Activated T-cell treated with anti-CD3 and anti-CD28 coated beads for 4 hours (primary cell): Measurements from ENCODE around the gene SLCO4A1.

Source experiments
- DNase-seq: peaks from one replicate; pipeline ENCODE4 v3.0.0-alpha.2; 2020

SLCO4A1 gene

DNA sequence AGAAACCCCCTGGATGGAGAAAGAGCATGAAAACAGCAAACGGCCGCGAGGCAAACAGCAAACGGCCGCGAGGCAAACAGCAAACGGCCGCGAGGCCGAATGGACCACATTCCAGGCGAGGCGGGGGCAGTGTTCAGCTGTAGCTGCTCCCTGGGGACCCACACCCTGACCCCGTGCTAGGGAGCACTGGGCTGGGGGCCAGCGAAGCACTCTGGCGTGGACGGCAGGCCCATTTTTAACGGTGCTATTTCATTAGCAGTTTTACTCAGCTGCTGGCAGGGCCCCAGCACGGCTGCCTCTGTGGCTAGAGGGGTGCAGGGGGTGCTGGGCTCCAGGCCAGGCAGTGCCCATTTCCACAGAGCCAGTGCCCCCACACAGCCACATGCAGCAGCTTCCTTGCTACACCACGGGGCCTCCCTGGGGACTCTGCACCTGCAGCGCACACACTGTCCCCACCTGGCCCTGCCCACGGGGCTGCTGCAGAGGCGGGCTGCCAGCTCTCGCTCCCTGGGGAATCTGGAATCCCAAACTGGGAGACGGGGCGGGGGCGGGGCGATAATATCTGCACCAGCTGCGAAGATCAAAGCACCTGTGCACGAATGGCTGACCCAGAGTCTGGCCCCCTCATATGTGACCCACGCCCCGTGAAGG lies 35.6 kb upstream of the SLCO4A1 start:
- no peak for DNase-seq

DNA sequence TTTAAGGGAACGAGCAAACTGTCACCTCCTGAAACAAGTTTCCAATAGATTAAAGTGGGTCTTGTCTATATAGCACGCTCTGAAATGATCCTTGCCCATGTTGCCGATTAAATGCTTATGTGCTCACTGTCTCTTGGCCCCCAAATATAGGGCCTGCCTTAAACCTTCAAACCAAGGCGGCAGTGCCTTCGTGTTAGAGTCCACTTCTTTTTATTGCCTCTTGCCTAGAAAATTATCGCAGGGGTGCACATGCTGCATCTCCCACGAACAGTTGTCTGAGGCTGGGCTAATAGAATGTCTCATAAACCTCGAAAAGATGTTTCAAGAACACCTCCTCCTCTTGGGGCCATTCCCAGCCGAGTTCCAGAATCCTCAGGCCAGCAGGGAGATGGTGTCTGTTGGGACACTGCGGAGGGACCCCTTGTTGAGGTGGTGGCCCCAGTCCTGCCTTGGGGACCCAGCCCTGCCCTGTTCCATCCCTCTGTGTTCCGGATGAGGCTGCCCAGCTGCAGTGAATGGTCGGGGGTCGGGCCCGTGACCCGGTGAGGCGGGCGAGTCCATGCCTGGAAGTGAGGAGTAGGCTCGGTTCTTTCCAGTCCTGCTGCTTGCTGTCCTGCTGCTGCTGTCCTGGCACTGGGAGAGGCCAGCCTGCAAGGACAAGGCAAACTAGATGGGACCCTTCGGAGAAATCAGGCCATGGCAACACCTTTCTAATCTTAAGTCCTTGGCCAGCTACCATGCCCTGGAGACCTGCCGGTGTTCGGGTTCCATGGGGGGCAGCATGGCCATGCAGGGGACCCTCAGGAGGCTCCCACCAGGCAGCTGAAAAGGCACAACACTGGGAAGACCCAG lies 34.7 kb upstream of the SLCO4A1 start:
- no peak for DNase-seq

DNA sequence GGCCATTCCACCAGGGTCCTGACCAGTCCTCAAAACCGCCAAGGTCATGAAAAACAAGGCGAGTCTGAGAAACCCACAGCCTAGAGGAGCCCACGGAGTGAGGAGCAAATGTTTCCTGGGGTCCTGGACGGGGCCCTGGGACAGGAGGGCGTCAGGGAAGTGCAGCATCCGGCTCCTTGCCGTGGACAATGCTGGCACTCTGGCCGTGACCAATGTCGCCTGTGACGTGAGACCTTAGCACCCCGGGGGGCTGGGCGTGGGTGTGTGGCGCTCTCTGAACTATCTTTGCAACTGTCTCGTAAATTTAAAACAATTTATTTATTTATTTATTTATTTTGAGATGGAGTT lies 34.1 kb upstream of the SLCO4A1 start:
- no peak for DNase-seq

DNA sequence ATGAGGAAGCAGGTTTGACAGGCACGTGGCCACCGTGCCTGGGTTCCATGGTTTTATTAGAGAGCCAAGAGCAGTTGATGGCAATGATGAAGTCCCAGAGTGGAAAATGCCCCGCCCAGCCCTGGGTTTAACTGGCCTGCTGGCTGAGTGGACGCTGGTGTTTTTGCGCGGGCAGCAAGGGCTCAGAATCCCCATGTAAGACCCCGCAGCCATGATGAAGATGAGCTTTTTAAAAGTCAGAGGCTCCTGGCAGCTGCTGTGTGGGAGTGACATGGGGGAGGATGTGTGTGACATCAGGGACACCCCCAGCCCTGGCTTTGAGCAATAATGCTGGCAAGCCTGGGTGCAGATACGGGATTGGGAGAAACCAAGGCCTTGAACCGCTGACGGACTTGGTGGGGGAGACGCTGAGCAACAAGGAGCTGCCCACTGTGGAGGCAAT lies 33.0 kb upstream of the SLCO4A1 start:
- no peak for DNase-seq

DNA sequence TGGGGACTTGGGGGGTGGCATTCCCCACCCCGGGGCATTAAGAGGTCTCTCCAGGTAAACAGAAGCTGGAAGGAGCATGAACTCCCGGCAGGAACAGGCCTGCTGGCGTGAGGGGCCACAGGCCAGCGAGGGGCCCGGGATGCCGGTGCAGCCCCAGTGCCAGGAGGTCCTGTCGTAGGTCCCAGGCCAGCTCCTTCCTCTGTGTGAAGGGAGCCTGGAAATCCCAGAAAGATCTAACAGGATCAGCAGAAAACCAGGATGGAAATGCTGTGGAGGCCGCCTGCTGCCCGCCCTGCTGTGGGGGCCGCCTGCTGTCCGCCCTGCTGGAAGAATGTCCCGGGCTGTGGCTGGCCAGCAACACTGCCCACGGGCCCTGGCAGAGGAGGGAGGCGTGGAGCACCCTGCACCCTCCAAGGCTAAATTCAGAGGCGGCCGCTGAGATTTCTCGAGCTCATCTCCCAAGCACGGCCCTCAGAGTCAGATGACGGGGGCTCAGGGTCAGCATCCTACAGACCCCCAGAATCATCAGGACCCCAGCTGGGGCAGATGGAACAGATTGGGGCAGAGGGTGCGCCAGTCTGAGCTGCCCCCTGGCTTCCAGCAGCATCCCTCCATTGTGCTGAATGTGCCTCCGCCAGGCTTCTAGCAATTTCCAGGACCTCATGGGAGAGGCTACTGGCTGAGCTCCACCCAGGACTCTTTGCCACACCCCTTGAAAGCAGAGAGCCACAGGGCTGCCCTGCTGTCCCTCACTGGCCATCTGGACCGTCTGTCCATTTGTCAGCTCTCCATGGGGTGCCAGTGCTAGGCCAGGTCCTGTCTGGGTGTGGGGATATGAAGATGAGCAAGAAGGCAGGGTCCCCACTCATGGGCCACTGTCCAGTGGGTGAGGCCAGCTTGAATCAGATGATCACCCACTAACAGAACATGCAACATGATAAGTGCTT lies 32.2 kb upstream of the SLCO4A1 start:
- no peak for DNase-seq

DNA sequence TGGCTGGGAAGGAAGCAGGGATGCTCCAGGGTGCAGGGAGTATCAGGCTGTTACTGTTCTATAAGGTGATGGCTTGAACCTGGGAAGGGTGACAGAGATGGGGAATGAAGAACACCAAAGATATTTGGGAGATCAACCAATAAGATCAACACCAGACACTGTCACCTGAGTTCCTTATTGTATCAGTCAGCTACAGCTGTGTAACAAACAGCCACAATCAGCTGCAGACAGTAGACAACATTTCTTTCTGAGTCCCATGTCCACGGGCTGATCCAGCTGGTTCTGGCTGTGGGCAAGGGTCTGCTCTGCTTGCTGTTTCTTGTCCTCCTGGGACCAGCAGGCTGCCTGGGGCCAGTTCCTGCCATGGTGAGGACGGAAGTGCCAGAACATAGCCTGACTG lies 31.3 kb upstream of the SLCO4A1 start:
- DNase-seq, result no peak

DNA sequence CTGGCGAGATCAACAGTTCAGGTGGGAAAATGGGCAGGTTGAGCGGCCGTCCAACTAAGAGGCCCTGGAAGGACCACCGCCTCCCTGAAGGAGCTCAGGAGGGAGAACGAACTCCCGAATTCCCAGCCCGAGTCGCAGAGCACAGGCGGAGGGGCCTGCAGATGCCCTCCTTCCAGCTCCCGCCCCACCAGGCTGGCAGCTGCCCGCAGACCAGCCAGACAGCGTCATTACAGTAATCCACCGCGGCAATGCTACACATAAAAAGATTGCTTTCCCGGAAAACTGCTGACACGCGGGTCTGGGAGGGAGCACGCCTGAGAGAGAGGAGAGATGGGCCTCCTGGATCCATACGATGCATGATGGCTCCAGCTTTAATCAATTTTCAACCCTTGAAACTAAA lies 30.5 kb upstream of the SLCO4A1 start:
- no peak for DNase-seq

DNA sequence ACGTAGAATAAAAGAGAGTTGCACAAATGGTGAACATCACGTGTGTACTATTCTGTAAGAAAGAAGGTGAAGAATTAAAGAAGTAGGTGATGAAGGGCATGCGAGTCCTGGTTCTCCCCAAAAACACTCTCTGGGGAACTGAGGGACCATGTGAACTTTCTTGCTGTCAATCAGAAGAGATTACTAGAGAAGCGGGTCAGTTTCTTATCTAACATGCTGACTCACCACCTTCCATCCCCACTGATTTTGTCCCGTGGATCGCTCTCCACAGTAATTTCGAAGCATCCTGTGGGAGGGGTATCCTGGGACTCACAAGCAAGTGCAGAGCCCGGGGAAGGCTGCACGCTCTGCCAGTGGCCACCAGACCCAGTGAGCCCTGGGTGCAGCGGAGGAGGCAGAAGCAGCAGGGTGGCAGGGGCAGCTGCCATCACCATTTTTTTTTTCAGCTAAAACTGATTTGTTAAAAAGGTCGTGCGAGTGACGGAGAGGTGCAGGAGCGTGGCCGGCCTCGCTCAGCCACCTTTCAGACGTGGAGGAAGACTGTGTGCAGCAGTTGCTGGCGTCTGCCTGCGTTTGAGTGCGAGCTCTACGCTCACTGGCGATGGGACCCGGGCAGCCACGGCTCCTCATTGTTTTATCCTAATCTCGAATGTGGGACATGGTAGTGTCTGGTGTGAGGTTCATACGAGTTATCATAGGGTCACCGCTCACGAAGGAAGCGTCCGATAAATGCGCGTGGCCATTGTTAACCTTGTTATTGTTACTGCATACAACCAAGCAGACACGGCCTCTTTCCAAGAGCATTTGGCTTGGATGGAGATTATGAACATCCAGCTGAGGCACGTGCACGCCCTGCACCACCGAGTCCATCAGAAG lies 28.0 kb upstream of the SLCO4A1 start:
- DNase-seq, result no peak

DNA sequence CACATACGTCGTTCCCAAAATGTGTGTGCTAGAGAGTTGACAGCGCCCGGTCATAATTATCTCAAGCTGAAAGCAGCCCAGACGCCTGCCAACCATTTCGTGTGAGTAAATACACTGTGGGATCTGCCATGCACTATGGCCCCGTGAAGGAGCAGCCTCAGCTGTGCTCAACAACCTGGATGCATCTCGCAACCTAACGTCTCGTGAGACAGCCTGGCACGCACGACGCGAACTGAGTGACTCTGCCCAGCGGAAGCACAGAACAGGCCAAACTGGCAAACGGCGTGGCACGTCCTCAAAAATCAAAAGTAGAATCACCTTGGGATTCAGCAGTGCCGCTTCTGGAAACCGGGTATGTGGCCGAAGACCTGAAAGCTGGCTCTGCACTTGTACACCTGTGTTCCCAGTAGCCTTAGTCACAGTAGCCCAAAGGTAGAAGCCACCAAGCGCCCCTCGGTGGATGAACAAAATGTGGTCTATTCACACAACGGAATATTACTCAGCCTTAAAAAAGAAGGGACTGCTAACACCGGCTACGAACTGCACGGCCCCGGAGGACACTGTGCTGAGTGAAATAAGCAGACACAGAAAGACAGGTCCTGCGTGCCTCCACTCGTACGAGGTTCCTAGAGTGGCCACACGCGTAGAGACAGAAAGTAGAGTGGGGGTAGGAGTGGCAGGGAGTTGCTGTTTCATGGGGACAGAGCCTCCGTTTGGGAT lies 27.2 kb upstream of the SLCO4A1 start:
- DNase-seq, result no peak

DNA sequence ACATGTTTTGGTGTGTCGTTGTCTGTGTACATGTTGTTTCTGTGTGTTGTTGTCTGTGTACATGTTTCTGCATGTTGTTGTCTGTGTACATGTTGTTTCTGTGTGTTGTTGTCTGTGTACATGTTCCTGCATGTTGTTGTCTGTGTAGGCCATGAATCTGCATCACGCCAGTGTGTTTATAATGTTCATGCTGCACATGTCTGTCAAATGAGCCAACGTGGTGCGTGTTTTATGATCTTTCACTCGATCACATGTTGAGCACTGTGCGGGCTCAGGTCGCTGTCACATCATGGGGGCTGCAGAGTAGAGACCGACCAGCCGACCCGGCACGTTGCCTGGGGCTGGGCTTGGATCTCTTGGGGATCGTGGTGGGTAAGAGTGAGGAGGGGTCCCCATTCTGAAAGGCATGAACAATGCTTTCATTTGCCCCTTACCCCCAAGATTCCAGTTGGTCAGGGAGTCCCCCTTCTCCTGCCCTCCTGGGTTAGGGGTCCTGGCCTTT lies 26.5 kb upstream of the SLCO4A1 start:
- DNase-seq, result no peak

DNA sequence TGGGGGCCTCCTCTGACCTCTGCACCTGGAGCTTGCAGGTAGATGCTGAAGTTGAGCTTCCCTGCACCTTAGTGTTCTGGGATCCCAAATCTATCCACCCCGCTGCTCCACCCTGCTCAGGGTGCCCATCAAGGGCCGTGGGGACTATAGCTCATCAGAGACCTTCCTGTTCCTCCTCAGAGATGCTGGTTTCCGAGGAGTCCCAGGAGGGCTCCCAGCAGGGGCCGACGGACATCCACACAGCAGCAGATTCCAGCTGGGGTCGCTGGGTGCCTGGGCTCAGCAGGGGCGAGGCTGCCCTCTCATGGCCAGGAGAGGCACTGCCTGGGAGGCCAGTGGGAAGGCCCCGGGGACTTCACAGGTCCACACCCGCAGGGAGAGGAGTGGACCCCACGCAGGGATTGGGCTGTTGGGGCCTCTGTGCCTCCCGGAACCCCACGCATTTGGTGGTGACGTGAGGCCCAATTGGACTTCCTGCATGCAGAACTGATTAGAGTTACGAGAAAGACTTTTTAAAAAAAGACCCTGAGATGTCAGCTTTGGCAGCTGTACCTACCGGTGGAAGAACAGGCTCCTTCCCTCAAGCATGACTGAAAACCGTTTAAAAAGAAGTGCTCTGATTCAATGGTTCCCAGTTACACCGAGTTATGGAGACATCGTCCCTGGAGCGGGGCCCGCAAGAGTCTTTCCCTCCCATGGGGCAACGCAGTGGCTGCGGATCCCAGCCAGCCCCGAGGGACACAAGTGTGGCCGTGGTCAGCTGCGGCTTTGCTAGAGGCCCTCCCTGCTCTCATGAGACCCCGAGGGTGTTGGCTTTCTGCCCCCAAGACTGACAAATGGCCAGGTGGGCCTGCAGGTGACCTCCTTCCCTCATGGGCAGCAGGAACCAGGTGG lies 25.3 kb upstream of the SLCO4A1 start:
- DNase-seq, result peak; percentile 55

DNA sequence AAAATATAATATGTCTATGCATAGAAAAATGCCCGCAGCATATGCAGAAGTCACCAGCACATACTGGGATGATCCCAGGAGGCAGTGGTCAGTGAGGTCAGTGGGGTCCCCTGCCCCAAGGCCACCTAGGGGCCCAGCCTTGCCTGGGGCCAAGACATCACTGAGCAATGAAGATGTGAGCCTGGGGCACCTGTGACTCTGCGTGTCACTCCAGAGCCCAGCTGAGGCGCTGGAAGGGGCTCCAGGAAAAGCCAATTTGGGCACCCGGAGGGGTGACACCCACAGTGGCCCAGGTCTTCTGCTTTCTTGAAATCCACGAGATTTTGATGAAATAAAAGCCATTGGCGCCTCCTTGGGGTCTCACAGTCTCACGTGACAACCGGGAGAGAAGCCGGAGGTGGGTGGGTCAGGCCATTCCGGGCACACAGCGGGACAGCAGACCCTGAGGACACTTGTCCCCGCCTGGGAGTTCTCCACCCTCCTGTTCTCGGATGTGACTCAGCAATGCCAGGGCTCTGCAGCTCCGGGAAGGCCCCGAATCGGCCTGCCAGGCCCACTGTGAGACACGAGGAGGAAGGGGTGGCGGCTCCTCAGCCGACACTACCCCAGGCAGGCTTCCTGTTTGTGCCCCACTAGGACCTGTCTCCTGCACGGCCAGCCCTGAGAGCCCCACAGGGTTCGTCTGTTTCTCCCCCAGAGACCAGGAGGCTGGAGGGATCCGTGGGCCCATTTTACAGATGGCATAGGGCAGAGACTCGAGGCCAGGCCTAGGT lies 24.4 kb upstream of the SLCO4A1 start:
- no peak for DNase-seq

DNA sequence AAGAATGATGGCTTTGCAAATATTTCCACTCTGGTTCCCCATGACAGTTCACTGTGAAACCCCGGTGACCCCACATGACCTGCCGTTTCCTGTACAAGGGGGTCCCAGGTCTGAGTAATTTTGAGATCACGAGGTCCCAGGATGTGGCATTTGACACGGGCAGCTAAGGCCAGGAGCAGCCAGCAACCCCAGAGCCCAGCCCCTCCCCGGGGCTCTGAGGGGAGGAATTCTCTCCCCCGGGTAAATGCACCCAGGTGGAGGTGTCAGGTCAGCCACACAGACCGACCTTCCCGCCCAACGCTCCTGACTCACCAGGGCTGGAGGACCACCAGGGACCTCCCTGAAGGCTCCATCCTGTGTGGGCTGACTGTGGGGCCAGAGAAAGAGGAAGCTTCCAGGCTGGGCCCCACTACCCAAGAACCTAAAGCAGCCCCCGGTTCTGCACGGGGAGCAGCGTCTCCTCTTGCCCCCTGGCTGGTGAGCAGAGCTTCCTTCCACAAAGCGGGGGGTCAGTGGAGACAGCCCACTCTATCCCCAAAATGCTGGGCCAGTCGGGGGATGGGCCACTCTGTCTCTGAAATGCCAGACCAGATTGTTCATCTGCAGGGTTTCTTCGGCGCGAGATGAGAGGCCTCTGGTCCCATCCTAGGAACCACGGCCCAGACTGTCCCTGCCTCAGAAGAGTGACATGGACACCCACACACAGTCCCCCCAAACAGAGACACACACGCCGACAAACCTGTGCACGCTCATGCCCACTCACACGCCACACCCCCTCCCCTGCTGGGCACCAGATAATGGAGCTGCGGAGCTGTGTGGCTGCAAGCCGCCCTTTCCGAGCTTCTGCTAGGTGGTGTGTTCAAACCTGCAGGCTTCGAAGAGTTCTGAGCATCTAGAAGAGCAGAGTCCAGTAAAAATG lies 23.4 kb upstream of the SLCO4A1 start:
- DNase-seq, result no peak

DNA sequence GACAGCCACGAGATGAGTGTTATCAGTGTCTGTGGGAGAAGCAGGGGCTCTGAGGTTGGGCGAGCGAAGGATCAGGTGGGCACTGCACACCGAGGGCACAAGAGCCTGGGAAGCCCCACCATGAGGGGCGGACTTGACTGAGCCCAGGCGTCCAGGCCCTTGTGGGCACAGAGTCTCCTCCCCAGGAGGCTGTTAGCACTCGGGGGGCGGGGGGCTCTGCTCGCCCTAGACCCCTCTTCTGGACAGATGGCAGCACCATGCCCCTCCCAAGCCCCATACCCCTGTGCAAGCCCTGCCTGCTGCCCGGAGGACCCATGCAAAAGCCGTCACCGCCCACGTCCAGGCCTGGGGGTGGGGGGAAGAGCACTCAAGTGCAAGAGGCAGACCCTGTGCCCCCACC lies 21.7 kb upstream of the SLCO4A1 start:
- DNase-seq, result no peak

DNA sequence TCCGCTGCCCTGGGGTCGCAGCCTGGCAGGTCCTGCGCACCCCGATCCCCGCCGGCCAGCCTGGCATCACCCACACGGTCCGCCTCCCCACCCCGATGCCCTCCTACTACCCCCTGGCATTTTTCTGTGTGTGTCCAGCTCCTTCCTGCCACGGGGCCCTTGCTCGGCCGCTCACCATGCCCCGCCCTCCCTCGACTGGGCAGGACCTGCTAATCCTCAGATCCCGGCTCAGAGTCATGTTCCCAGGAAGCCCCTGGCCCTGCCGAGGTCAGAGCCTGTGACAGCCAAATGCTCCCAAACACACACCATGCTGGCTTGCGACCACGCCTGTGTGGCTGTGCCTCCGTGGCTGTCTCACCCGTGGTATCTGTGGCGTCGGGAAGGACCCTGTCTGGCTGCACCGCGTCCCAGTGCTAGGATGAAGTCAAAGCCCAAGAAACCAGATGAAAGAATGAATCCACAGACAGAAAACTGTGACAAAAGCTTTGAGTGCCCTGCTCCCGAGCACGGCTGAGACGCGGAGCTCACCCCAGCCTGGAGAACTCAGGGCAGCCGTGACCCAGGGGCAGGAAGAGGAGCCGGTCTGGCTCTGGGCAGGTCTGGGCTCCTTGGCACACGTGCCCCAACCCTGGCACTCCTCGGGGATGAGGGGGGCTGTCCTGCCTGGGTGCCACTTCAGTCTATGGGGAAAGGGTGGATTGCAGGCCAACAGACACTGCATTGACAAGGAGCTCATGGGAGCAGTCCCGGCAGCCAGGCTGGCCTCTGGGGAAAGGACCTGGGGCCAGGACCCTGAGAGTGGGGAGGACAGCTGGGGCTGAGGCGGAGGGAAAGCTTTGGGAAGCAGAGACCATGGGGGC lies 20.8 kb upstream of the SLCO4A1 start:
- no peak for DNase-seq

DNA sequence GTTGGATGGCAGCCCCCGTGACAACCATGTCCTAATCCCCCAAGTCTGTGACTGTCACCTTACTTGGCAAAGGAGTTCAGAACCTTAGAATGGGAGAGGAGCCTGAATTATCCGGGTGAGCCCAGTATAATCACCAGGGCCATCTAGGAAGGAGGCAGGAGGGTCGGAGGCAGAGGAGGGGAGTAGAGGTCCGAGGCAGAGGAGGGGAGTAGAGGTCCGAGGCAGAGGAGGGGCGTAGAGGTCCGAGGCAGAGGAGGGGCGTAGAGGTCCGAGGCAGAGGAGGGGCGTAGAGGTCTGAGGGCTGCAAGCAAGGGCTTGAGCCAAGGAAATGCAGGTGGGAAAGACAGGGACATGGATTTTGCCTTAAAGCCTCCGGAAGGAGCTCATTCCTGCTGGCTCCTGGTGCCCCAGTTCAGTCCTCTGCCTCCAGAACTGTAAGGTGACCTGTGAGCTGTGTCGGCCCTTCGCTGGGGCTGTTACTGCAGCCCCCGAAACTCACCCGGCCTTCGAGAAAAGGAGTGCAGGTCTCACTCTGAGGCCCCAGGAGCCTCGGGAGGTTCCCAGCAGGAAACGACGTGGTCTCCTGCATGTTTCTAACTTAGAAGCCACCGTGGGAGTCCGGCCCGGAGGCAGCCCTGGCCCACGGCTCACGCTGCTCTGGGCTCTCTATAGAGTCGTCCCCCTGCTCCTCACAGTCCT lies 20.0 kb upstream of the SLCO4A1 start:
- DNase-seq, result no peak
